Measurements from ENCODE around the gene RHBDF2.

Gene RHBDF2

GRCh38 chr17:76431509-76431908, 69.7 kb downstream of the RHBDF2 start:
- Histone ChIP-seq H4K20me1 (ENCODE audit: insufficient read depth, low read length) (peaks cover 5% of the 10 kb centered on the region; the same call in 1 of the 2 replicates), H3K9me2 (replicated peaks; ENCODE audit: insufficient read depth, low read length) (no peaks in the 10 kb centered on the region), H3K4me1 (ENCODE audit: low read length) (no peaks in the 10 kb centered on the region), H3K79me2 (ENCODE audit: low read length) (peaks cover 85% of the 10 kb centered on the region), H3F3A (ENCODE audit: insufficient read depth, low read length) (no peaks in the 10 kb centered on the region), H3K4me3 (ENCODE audit: low read length) (no peak overlapping the region), H3K27me3 (replicated peaks; ENCODE audit: insufficient read depth, low read length) (no peaks in the 10 kb centered on the region), H3K4me2 (ENCODE audit: low read depth, low read length) (no peak overlapping the region), H3K9me3 (replicated peaks; ENCODE audit: insufficient read depth, low read length) (no peaks in the 10 kb centered on the region), H2AFZ (ENCODE audit: low read length) (no peak overlapping the region), H3K27ac (ENCODE audit: low read length) (no peak overlapping the region), H3K36me3 (replicated peaks; ENCODE audit: insufficient read depth, low read length) (no peaks in the 10 kb centered on the region), H3K9ac (ENCODE audit: low read length) (no peak overlapping the region)
- TF ChIP-seq EZH2 (optimal IDR thresholded peaks at IDR 0.05; ENCODE audit: low read depth, low read length), result no peak
- no peak for TF ChIP-seq EZH2phosphoT487 (IDR thresholded peaks at IDR 0.05; ENCODE audit: low read length)
- TF ChIP-seq, protein P1, sequence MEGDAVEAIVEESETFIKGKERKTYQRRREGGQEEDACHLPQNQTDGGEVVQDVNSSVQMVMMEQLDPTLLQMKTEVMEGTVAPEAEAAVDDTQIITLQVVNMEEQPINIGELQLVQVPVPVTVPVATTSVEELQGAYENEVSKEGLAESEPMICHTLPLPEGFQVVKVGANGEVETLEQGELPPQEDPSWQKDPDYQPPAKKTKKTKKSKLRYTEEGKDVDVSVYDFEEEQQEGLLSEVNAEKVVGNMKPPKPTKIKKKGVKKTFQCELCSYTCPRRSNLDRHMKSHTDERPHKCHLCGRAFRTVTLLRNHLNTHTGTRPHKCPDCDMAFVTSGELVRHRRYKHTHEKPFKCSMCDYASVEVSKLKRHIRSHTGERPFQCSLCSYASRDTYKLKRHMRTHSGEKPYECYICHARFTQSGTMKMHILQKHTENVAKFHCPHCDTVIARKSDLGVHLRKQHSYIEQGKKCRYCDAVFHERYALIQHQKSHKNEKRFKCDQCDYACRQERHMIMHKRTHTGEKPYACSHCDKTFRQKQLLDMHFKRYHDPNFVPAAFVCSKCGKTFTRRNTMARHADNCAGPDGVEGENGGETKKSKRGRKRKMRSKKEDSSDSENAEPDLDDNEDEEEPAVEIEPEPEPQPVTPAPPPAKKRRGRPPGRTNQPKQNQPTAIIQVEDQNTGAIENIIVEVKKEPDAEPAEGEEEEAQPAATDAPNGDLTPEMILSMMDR (IDR thresholded peaks at IDR 0.05; ENCODE audit: low read length), result no peak
- DNase-seq, result no peak

DNA sequence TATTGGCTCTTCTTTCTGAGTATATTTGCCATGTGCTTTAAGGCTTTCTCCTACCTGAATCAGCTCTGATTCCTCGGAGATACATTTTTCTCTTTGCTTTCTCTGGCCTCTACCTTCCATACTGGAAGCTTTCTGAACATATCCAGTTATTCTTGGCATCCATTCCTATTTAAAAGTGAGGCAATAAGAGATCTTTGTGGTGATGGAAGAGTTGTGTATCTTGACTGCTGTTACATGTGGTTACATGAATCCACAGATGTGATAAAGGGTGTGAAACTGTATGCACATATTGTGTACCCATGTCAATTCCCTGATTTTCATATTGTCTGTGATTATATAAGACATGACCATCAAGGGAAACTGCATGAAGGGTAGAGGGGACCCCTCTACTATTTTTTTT, 72.7 kb downstream of the RHBDF2 start:
- Histone ChIP-seq H3K27me3 (replicated peaks; ENCODE audit: insufficient read depth, low read length) (no peaks in the 10 kb centered on the region), H3F3A (ENCODE audit: insufficient read depth, low read length) (no peaks in the 10 kb centered on the region), H3K4me2 (ENCODE audit: low read depth, low read length) (no peak overlapping the region), H2AFZ (ENCODE audit: low read length) (no peak overlapping the region), H3K27ac (ENCODE audit: low read length) (no peak overlapping the region), H3K9me2 (replicated peaks; ENCODE audit: insufficient read depth, low read length) (no peaks in the 10 kb centered on the region), H3K4me3 (ENCODE audit: low read length) (no peak overlapping the region), H3K9ac (ENCODE audit: low read length) (no peak overlapping the region), H4K20me1 (ENCODE audit: insufficient read depth, low read length) (peaks cover 5% of the 10 kb centered on the region; the same call in 1 of the 2 replicates), H3K79me2 (ENCODE audit: low read length) (peaks cover 58% of the 10 kb centered on the region), H3K36me3 (replicated peaks; ENCODE audit: insufficient read depth, low read length) (no peaks in the 10 kb centered on the region), H3K4me1 (ENCODE audit: low read length) (no peaks in the 10 kb centered on the region), H3K9me3 (replicated peaks; ENCODE audit: insufficient read depth, low read length) (no peaks in the 10 kb centered on the region)
- TF ChIP-seq, protein P1 (IDR thresholded peaks at IDR 0.05; ENCODE audit: low read length), result no peak
- TF ChIP-seq EZH2 (optimal IDR thresholded peaks at IDR 0.05; ENCODE audit: low read depth, low read length) (no peak), EZH2phosphoT487 (IDR thresholded peaks at IDR 0.05; ENCODE audit: low read length) (no peak)
- DNase-seq, result no peak

GRCh38 chr17:76427501-76428231, 73.6 kb downstream of the RHBDF2 start:
- DNase-seq, result no peak
- TF ChIP-seq EZH2phosphoT487 (IDR thresholded peaks at IDR 0.05; ENCODE audit: low read length) (no peak), EZH2 (optimal IDR thresholded peaks at IDR 0.05; ENCODE audit: low read depth, low read length) (no peak)
- TF ChIP-seq, protein P1 (IDR thresholded peaks at IDR 0.05; ENCODE audit: low read length), result no peak
- H2AFZ ChIP-seq (ENCODE audit: low read length), result no peak overlapping the region
- no peaks in the 10 kb centered on the region for H3K9me2 ChIP-seq (replicated peaks; ENCODE audit: insufficient read depth, low read length)
- H3F3A ChIP-seq (ENCODE audit: insufficient read depth, low read length), result no peaks in the 10 kb centered on the region
- no peak overlapping the region for H3K27ac ChIP-seq (ENCODE audit: low read length)
- no peaks in the 10 kb centered on the region for H3K4me1 ChIP-seq (ENCODE audit: low read length)
- H3K27me3 ChIP-seq (replicated peaks; ENCODE audit: insufficient read depth, low read length), result no peaks in the 10 kb centered on the region
- peaks cover 5% of the 10 kb centered on the region; the same call in 1 of the 2 replicates for H4K20me1 ChIP-seq (ENCODE audit: insufficient read depth, low read length)
- no peaks in the 10 kb centered on the region for H3K36me3 ChIP-seq (replicated peaks; ENCODE audit: insufficient read depth, low read length)
- no peaks in the 10 kb centered on the region for H3K9me3 ChIP-seq (replicated peaks; ENCODE audit: insufficient read depth, low read length)
- H3K4me3 ChIP-seq (ENCODE audit: low read length), result no peak overlapping the region
- H3K79me2 ChIP-seq (ENCODE audit: low read length), result peaks cover 55% of the 10 kb centered on the region
- no peak overlapping the region for H3K4me2 ChIP-seq (ENCODE audit: low read depth, low read length)
- no peak overlapping the region for H3K9ac ChIP-seq (ENCODE audit: low read length)

All from MM.1S (cell line).